Measurements from ENCODE around the gene ALDH3A1.

Gene ALDH3A1

GRCh38 chr17:19720631-19721426, 27.3 kb downstream of the ALDH3A1 start:
- no peaks in the 10 kb centered on the region; the same call in none of the 2 replicates for H3K27me3 ChIP-seq (replicated peaks; ENCODE audit: control insufficient read depth, insufficient read depth, low read length)
- no peak for TF ChIP-seq CTCF (IDR thresholded peaks at IDR 0.05; ENCODE audit: insufficient read depth, low read length, poor library complexity, severe bottlenecking)
- H3K36me3 ChIP-seq (ENCODE audit: control insufficient read depth, insufficient read depth, low read length), result no peaks in the 10 kb centered on the region
- no peak overlapping the region for H3K4me3 ChIP-seq (replicated peaks; ENCODE audit: low read depth, low read length)
- no peak for DNase-seq (ENCODE audit: extremely low read depth, insufficient read length)

- H3K27me3 ChIP-seq (replicated peaks; ENCODE audit: control insufficient read depth, insufficient read depth, low read length), result no peaks in the 10 kb centered on the region; the same call in none of the 2 replicates
- no peak for DNase-seq (ENCODE audit: extremely low read depth, insufficient read length)
- no peak for TF ChIP-seq CTCF (IDR thresholded peaks at IDR 0.05; ENCODE audit: insufficient read depth, low read length, poor library complexity, severe bottlenecking)
- no peak overlapping the region for H3K4me3 ChIP-seq (replicated peaks; ENCODE audit: low read depth, low read length)
- no peaks in the 10 kb centered on the region for H3K36me3 ChIP-seq (ENCODE audit: control insufficient read depth, insufficient read depth, low read length)
Measured at GRCh38 chr17:19720210-19720475, 28.0 kb downstream of the ALDH3A1 start.

GRCh38 chr17:19719355-19720209, 28.5 kb downstream of the ALDH3A1 start:
- no peak for TF ChIP-seq CTCF (IDR thresholded peaks at IDR 0.05; ENCODE audit: insufficient read depth, low read length, poor library complexity, severe bottlenecking)
- H3K4me3 ChIP-seq (replicated peaks; ENCODE audit: low read depth, low read length), result no peak overlapping the region
- DNase-seq (ENCODE audit: extremely low read depth, insufficient read length), result no peak
- no peaks in the 10 kb centered on the region; the same call in none of the 2 replicates for H3K27me3 ChIP-seq (replicated peaks; ENCODE audit: control insufficient read depth, insufficient read depth, low read length)
- no peaks in the 10 kb centered on the region for H3K36me3 ChIP-seq (ENCODE audit: control insufficient read depth, insufficient read depth, low read length)

- Histone ChIP-seq H3K36me3 (ENCODE audit: control insufficient read depth, insufficient read depth, low read length) (no peaks in the 10 kb centered on the region), H3K4me3 (replicated peaks; ENCODE audit: low read depth, low read length) (no peak overlapping the region), H3K27me3 (replicated peaks; ENCODE audit: control insufficient read depth, insufficient read depth, low read length) (no peaks in the 10 kb centered on the region; the same call in none of the 2 replicates)
- TF ChIP-seq CTCF (IDR thresholded peaks at IDR 0.05; ENCODE audit: insufficient read depth, low read length, poor library complexity, severe bottlenecking), result peak; percentile 21
- no peak for DNase-seq (ENCODE audit: extremely low read depth, insufficient read length)
Measured at GRCh38 chr17:19718613-19719354, 29.3 kb downstream of the ALDH3A1 start.

- no peak for DNase-seq (ENCODE audit: extremely low read depth, insufficient read length)
- H3K36me3 ChIP-seq (ENCODE audit: control insufficient read depth, insufficient read depth, low read length), result no peaks in the 10 kb centered on the region
Measured at GRCh38 chr17:19718041-19718612, 30.0 kb downstream of the ALDH3A1 start.

More at GRCh38 chr17:19718041-19718612, 30.0 kb downstream of the ALDH3A1 start:
- no peak for TF ChIP-seq CTCF (IDR thresholded peaks at IDR 0.05; ENCODE audit: insufficient read depth, low read length, poor library complexity, severe bottlenecking)
- no peak overlapping the region for H3K4me3 ChIP-seq (replicated peaks; ENCODE audit: low read depth, low read length)
- H3K27me3 ChIP-seq (replicated peaks; ENCODE audit: control insufficient read depth, insufficient read depth, low read length), result no peaks in the 10 kb centered on the region; the same call in none of the 2 replicates

All from GM06990 (cell line).